ENCODE results near the gene DTD2.

Gene DTD2

GRCh38 chr14:31400031-31400638, 57.2 kb downstream of the DTD2 start:
- no peak overlapping the region for H3K4me3 ChIP-seq (replicated peaks; ENCODE audit: low read depth, low read length)
- DNase-seq (ENCODE audit: extremely low read depth, low read depth), result no peak
- no peak for TF ChIP-seq CTCF (IDR thresholded peaks at IDR 0.05; ENCODE audit: low read depth, low read length, missing control alignments)

All from HFF-Myc (cell line).